NCI-H128 (cell line): ENCODE data around the gene PADI1.

Source experiments
- DNase-seq: peaks from one replicate; lab custom pipeline; 2025; ENCODE audit not compliant: unreplicated experiment; lab: John Stamatoyannopoulos, UW

PADI1 gene

GRCh38 chr1:17204546-17205440 is at the start of gene PADI1:
Gene PADI1 (plus strand): TSS chr1:17205128. CDS start chr1:17205218, 90 bp downstream.
- no peak for DNase-seq

GRCh38 chr1:17155257-17155920 is 49.5 kb upstream of the PADI1 start:
- no peak for DNase-seq

GRCh38 chr1:17156108-17156507 is 48.8 kb upstream of the PADI1 start:
- DNase-seq = no peak

- DNase-seq = no peak
These were observed 46.0 kb upstream of the PADI1 start for GRCh38 chr1:17158961-17159360.

- no peak for DNase-seq
These were observed 43.7 kb upstream of the PADI1 start for GRCh38 chr1:17161137-17161740.

GRCh38 chr1:17161926-17162800 is 42.8 kb upstream of the PADI1 start:
- no peak for DNase-seq

- no peak for DNase-seq
These were observed 42.0 kb upstream of the PADI1 start for GRCh38 chr1:17162941-17163340.

- no peak for DNase-seq
These were observed 41.6 kb upstream of the PADI1 start for GRCh38 chr1:17163371-17163770.

- no peak for DNase-seq
These were observed 40.9 kb upstream of the PADI1 start for GRCh38 chr1:17163789-17164666.

- DNase-seq = no peak
These were observed 39.1 kb upstream of the PADI1 start for GRCh38 chr1:17165823-17166222.

GRCh38 chr1:17167041-17167785 is 37.7 kb upstream of the PADI1 start:
- no peak for DNase-seq

GRCh38 chr1:17167786-17168090 is 37.2 kb upstream of the PADI1 start:
- no peak for DNase-seq

- DNase-seq = no peak
These were observed 36.6 kb upstream of the PADI1 start for GRCh38 chr1:17168091-17168876.

- no peak for DNase-seq
These were observed 34.4 kb upstream of the PADI1 start for GRCh38 chr1:17170571-17170970.

- no peak for DNase-seq
These were observed 31.7 kb upstream of the PADI1 start for GRCh38 chr1:17173217-17173616.

GRCh38 chr1:17176306-17177061 is 28.4 kb upstream of the PADI1 start:
- no peak for DNase-seq

GRCh38 chr1:17177651-17178050 is 27.3 kb upstream of the PADI1 start:
- DNase-seq = no peak
